ENCODE measurements around the gene TNPO1. TPM values are rescaled to one million over a fixed set of nuclear protein-coding genes. Genes with fewer than 3 reads are reported as not detected.
A peak's percentile ranks its signal among the peaks of the same experiment; 100 is the strongest.

Gene TNPO1
- total RNA-seq, 1 donor from 2014 or later: 316 TPM

GRCh38 chr5:72957337-72957736 lies 140.9 kb downstream of the TNPO1 start:
- no peak overlapping the region for H3K27ac Mint-ChIP-seq
- Histone ChIP-seq H3K4me2 (peak overlapping the region; percentile 88), H3F3A (ENCODE audit: low read depth) (peaks cover 16% of the 10 kb centered on the region), H3K79me2 (ENCODE audit: low read depth) (peaks cover 40% of the 10 kb centered on the region), H3K27me3 (peaks cover 19% of the 10 kb centered on the region), H4K20me1 (ENCODE audit: low read depth) (no peaks in the 10 kb centered on the region), H3K9me3 (ENCODE audit: low read depth) (no peaks in the 10 kb centered on the region), H2AFZ (replicated peaks) (no peak overlapping the region), H3K4me1 (peaks cover 4% of the 10 kb centered on the region), H3K9ac (no peak overlapping the region), H3K27ac (no peak overlapping the region), H3K36me3 (no peaks in the 10 kb centered on the region), H3K4me3 (peak overlapping the region; percentile 63)
- no peak for DNase-seq (ENCODE audit: low spot score)
- TF ChIP-seq EZH2 (IDR thresholded peaks at IDR 0.05) (no peak), CTCF (IDR thresholded peaks at IDR 0.05) (no peak), EZH2phosphoT487 (IDR thresholded peaks at IDR 0.05) (no peak)
- H3K36me3 Mint-ChIP-seq: peaks cover 1% of the 10 kb centered on the region
- H3K27me3 Mint-ChIP-seq (ENCODE audit: insufficient read depth, low read depth): peaks cover 4% of the 10 kb centered on the region
- peak overlapping the region; percentile 92 for H3K4me3 Mint-ChIP-seq
- H3K4me1 Mint-ChIP-seq: peaks cover 18% of the 10 kb centered on the region
- no peaks in the 10 kb centered on the region for H3K9me3 Mint-ChIP-seq

GRCh38 chr5:72959257-72959656 lies 142.8 kb downstream of the TNPO1 start:
- no peak overlapping the region for H3K4me3 Mint-ChIP-seq

More at GRCh38 chr5:72959257-72959656, 142.8 kb downstream of the TNPO1 start:
- Mint-ChIP-seq H3K27me3 (ENCODE audit: insufficient read depth, low read depth) (peaks cover 4% of the 10 kb centered on the region), H3K27ac (no peak overlapping the region), H3K9me3 (no peaks in the 10 kb centered on the region), H3K36me3 (peaks cover 4% of the 10 kb centered on the region), H3K4me1 (peaks cover 18% of the 10 kb centered on the region)
- Histone ChIP-seq H3K36me3 (no peaks in the 10 kb centered on the region), H4K20me1 (ENCODE audit: low read depth) (no peaks in the 10 kb centered on the region), H3K9me3 (ENCODE audit: low read depth) (no peaks in the 10 kb centered on the region), H3K4me3 (no peak overlapping the region), H3F3A (ENCODE audit: low read depth) (peaks cover 16% of the 10 kb centered on the region), H3K27ac (no peak overlapping the region), H3K9ac (no peak overlapping the region), H3K79me2 (ENCODE audit: low read depth) (peaks cover 46% of the 10 kb centered on the region), H3K27me3 (peaks cover 13% of the 10 kb centered on the region), H2AFZ (replicated peaks) (no peak overlapping the region), H3K4me2 (no peak overlapping the region), H3K4me1 (peaks cover 4% of the 10 kb centered on the region)
- no peak for TF ChIP-seq CTCF (IDR thresholded peaks at IDR 0.05)
- no peak for TF ChIP-seq EZH2phosphoT487 (IDR thresholded peaks at IDR 0.05)
- no peak for TF ChIP-seq EZH2 (IDR thresholded peaks at IDR 0.05)
- no peak for DNase-seq (ENCODE audit: low spot score)

Small RNAs within 50 kb of the gene (microRNA-seq; reads per million reads assigned to microRNA genes)
- gene MIR4804: not detected

Small RNAs within 50 kb of the gene (small RNA-seq; reads per million reads assigned to genes)
- not detected for gene MIR4804
- gene RF00019: not detected

Other genes starting within 250 kb of the TNPO1 start
- gene FCHO2, start 139.4 kb downstream of the TNPO1 start, total RNA-seq (ENCODE audit: low replicate concordance): 11.7 and 17.7 TPM in 2 replicates